ENCODE results near the gene IL16.

The IL16 gene

DNA sequence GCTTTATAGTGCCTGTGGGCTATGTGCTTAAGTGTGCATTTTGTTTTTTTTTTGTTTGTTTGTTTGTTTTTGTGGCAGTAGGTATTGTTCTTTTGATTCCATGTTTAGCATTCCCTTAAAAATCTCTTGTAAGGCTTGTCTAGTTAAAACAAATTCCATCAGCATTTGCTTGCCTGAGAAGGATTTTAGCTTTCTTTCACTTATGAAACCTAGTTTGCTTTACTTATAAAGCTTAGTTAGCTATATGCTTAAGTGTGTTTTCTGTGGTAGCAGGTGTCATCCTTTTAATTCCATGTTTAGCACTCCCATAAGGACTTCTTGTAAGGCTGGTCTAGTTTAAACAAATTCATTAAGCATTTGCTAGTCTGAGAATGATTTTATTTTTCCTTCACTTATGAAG lies 17.3 kb downstream of the IL16 start:
- no peak for DNase-seq

- no peak for DNase-seq
These were observed 18.9 kb downstream of the IL16 start for GRCh38 chr15:81215531-81215930.

DNA sequence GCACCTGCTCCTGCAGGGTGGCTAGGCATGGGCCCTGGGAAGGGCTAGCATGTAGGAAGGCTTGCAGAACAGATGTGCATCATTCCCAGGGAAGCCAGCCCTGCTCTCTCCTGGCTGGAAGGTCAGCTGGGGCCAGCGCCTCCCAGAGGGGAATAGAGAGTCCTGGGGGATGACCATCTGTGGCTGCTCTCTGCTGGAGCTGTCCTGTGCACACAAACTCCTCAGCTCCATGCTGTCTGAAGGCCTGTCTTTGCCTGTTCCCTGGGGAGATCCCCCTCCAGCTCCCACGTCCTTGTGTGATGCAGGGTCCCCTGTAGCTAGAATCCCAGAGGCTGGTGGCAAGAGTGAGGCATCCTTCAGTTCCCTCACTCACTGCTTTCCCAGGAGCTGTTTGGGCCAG lies 19.3 kb downstream of the IL16 start:
- DNase-seq: no peak

- DNase-seq: no peak
These were observed 19.7 kb downstream of the IL16 start for GRCh38 chr15:81216422-81216821.

- no peak for DNase-seq
These were observed 24.8 kb downstream of the IL16 start for GRCh38 chr15:81221449-81221848.

GRCh38 chr15:81222007-81222406 lies 25.3 kb downstream of the IL16 start:
- no peak for DNase-seq

DNA sequence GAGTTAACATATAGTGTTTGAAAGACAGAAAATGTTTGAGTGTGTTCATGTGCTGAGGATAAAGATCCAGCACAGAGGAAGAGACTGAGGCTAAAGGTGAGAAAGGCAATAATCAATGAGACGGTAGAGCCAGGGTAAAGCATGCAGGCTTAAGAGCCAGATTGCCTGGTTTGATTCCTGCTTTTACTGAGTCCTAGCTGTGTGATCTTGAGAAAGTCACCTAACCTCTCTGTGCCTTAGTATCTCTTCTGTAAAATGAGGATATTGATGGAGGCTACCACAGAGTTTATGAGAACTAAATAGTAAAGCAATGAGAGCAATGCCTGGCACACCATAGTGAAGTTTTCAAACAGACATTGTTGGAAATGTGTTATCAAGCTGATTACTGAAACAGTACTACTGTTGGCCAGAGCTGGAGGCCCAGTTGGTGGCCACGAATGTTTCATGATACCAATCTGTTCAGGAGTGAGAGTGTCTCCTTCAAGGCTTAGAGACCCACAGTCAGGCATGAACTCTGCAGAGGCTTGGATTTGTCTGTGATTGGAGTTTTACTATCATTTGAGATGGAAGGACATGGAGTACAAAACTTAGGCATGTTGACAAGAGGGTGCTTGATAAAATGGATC lies 26.8 kb downstream of the IL16 start:
- no peak for DNase-seq

DNA sequence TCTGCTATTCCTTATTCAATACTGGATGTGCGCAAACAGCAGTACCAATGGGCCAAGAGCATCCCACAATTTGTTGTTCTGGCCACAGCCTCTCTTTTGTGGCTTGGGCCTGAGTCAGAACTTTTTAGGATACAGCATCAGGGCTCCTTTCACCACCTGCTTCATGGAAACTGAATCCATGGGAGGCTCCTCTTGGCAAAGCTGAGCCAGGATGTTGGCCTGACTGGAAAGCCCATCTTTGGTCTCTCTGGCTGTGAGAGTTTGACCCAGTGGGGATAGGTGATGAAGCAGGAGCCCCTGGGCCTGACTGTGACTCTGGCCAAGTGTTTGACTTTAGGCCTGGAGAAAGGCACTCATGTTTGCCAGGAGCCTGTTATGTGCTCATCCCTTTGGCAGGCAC lies 27.6 kb downstream of the IL16 start:
- DNase-seq: no peak

GRCh38 chr15:81225161-81225671 lies 28.5 kb downstream of the IL16 start:
- DNase-seq: no peak

GRCh38 chr15:81227716-81228115 lies 31.0 kb downstream of the IL16 start:
- DNase-seq: no peak

GRCh38 chr15:81229586-81229985 lies 32.9 kb downstream of the IL16 start:
- no peak for DNase-seq

GRCh38 chr15:81235276-81236123 lies 38.8 kb downstream of the IL16 start:
- DNase-seq: no peak

DNA sequence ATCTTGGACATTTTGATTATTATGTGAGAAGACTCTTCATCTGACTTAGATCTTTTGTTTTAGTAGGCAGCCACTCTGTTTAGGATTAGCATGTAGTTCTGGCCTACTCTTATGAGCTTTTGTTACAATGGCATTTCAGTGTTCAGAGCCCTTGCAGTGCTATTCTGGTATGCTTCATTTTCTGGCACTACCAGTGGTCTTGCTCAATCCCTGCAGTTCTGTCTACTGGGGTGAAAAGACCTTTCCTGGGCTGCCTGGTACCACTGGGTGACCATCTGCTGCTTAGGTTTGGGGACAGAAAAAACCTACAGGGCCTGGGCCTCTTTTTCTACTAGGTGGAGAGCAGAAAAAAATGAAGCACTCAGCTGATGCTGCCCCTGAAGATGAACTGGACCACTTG lies 42.5 kb downstream of the IL16 start:
- no peak for DNase-seq

DNA sequence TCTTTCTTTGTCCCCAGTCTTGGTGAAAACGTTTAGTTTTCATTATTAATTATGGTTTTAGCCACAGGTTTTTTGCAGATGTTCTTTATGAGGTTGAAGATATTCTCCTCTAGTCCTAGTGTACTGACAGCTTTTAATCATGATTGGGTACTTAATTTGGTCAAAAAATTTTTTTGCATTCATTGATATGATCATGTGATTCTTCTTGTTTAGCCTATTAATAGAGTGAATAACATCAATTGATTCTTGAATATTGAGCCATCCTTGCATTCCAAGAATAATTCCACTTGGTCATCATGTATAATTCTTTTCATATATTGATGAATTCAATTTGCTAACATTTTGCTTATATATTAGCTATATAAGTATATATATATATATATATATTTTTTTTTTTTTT lies 46.1 kb downstream of the IL16 start:
- DNase-seq: no peak

GRCh38 chr15:81244306-81244705 lies 47.6 kb downstream of the IL16 start:
- DNase-seq: no peak

GRCh38 chr15:81253846-81254245 lies 57.2 kb downstream of the IL16 start:
- DNase-seq: no peak

DNA sequence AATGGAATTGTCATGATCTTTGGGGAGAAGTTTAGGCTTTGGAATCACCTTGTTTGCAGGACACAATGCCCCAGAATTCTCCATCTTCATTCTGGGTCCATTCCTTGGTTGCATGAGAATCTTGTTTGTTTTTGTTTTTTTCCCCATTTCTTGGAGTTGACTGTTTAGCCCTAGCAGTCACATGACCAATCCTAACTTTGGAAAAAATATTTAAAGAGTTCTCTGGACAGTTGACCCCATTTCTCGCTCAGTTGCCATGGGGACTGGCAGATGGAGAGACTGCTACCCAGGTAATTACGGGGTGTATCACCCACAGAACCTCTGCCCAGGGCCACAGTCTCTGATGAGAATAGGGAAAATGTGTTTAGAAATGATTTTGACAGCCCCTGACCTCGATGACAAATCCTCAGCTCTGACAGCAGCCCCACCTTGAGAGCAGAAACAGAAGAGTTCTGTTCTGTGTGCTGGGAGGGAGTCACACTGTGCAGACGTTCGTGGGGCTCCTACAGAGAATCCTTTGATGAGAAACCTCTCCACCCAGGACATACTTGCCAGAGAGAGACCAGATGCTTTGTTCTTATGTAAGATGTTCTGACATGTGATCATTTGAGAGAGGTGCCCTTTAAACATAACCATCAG lies 57.7 kb downstream of the IL16 start:
- no peak for DNase-seq

DNA sequence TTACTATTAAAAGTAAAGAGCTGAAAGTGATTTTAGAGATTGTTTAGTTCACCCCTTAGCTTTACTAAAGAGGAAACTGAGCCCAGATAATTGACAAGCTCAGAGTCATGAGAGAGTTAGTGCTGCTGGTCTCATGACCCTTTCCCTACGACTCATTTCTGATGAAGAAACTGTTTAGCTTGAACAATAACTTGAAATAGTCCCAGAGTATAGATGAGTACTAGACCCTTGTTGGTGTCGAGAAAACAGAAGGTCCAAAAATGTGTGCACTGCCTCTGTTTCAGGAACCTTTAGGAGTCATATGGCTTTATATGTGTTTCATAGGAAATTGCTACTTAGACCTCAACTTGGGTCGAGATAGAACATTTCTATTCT lies 58.2 kb downstream of the IL16 start:
- no peak for DNase-seq

GRCh38 chr15:81255315-81255957 lies 58.8 kb downstream of the IL16 start:
- DNase-seq: no peak

DNA sequence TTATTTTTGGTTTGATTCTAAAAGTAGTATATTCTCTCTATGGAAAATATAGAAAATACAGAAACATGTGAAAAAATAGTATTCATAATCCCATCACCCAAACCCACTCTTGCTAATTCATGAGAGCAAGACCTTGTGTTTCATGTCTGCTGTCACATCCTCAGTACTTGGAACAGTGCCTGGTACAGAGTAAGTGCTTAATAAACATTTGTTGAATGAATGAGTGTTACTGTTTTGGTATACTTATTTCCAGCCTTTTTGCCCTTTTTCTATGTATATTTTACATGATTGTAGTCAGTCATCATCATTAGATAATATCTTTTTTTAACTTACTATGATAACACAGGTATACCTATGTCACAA lies 59.3 kb downstream of the IL16 start:
- no peak for DNase-seq

DNA sequence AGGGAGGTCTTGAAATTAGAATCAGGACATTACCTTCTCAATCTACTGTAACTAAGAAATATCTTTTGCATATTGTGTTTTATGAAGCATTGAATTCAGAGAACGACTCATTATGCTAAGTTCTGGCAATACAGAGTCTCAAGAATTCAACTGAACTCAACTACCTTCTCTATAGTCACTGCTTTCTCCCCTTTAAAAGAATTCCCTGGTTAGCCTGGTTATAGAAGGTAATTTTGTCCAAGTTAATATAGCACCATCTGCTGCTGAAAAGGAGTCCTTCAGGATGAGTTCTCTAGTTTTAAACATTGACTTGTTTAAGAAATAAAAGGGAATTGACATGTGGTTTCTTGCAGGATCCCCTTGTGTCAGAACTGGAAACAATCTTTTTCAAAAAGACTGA lies 60.2 kb downstream of the IL16 start:
- DNase-seq: no peak

- no peak for DNase-seq
These were observed 60.8 kb downstream of the IL16 start for GRCh38 chr15:81257435-81257834.

DNA sequence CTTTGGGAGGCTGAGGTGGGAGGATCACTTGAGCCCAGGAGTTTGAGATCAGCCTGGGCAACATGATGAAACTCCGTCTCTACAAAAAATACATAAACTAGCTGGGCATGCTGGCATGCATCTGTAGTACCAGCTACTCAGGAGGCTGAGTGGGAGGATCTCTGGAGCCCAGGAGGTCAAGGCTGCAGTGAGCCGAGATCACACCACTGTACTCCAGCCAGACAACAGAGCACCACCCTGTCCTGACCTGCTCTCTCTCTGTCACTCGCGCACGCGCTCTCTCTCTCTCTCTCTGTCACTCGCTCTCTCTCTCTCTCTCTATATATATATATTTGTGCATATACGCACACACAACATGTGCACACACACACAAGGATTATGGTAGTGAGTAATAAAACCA lies 61.8 kb downstream of the IL16 start:
- DNase-seq: no peak
